Activated CD8-positive, alpha-beta T cell treated with anti-CD3 and anti-CD28 coated beads, Interleukin-2, amount 10 ng/mL, durations not matched to agents 7 days and 5 days (primary cell): ENCODE measurements around the gene TDRD3. TPM values are rescaled to one million over a fixed set of nuclear protein-coding genes. Genes with fewer than 3 reads are reported as not detected.

Experiments used
- ATAC-seq: fragments of 150-1000 bp; cut with Tn5 transposase; one replicate; pipeline ENCODE4 v1.10.0; 2021; ENCODE audit warnings: moderate library complexity
- CTCF ChIA-PET: fragments of 350-600 bp; sonication (Branson Sonifier 250); formaldehyde crosslinking; loops from one replicate; lab custom pipeline; 2021; ENCODE audit warnings: antibody characterized with exemption; lab: Charles Lee
- POLR2A ChIA-PET: fragments of 350-600 bp; sonication (Branson Sonifier 250); formaldehyde crosslinking; loops from one replicate; lab custom pipeline; 2021; ENCODE audit warnings: antibody characterized with exemption; lab: Charles Lee
- DNase-seq: peaks from one replicate; pipeline ENCODE4 v3.0.0-alpha.2; 2020
- H3K27ac Mint-ChIP-seq: one replicate; pipeline ENCODE4 v1.8.0; 2021; ENCODE audit warnings: mild to moderate bottlenecking, mixed read lengths
- H3K27me3 Mint-ChIP-seq: one replicate; pipeline ENCODE4 v1.8.0; 2021; ENCODE audit warnings: low read depth, mixed read lengths
- H3K36me3 Mint-ChIP-seq: one replicate; pipeline ENCODE4 v1.8.0; 2021; ENCODE audit warnings: low read depth, mixed read lengths
- H3K4me1 Mint-ChIP-seq: one replicate; pipeline ENCODE4 v1.8.0; 2021; ENCODE audit warnings: low read depth, mixed read lengths
- H3K4me3 Mint-ChIP-seq: one replicate; pipeline ENCODE4 v1.8.0; 2021; ENCODE audit warnings: mild to moderate bottlenecking, mixed read lengths
- H3K9me3 Mint-ChIP-seq: one replicate; pipeline ENCODE4 v1.8.0; 2022; ENCODE audit warnings: mixed read lengths; ENCODE audit not compliant: insufficient read depth
- total RNA-seq, 2 experiments: library from RNA; stranded (reverse); gene quantifications; one replicate each; pipeline ENCODE4 v1.2.3, GENCODE V29; 2021

Gene TDRD3
- total RNA-seq, 2 experiments from 2014 or later, result 21.7 to 22.2 TPM

- Mint-ChIP-seq H3K27ac (no peak overlapping the region), H3K27me3 (no peaks in the 10 kb centered on the region), H3K36me3 (no peaks in the 10 kb centered on the region), H3K4me3 (no peak overlapping the region), H3K9me3 (peaks cover 4% of the 10 kb centered on the region), H3K4me1 (no peaks in the 10 kb centered on the region)
- ChIA-PET POLR2A (no interaction called here), CTCF (no interaction called here)
- ATAC-seq, result no peak
- DNase-seq, result no peak
These were observed 186.3 kb downstream of the TDRD3 start for GRCh38 chr13:60583196-60583888.

- Mint-ChIP-seq H3K36me3 (no peaks in the 10 kb centered on the region), H3K4me3 (no peak overlapping the region), H3K9me3 (peaks cover 4% of the 10 kb centered on the region), H3K27me3 (no peaks in the 10 kb centered on the region), H3K27ac (no peak overlapping the region), H3K4me1 (no peaks in the 10 kb centered on the region)
- POLR2A ChIA-PET, result no interaction called here
- ATAC-seq (no peak), DNase-seq (no peak)
- CTCF ChIA-PET, result no interaction called here
These were observed 187.1 kb downstream of the TDRD3 start for GRCh38 chr13:60583911-60584753.

- DNase-seq (no peak), ATAC-seq (no peak)
- POLR2A ChIA-PET, result no interaction called here
- no peak overlapping the region for H3K27ac Mint-ChIP-seq
- H3K27me3 Mint-ChIP-seq, result no peaks in the 10 kb centered on the region
- H3K4me1 Mint-ChIP-seq, result no peaks in the 10 kb centered on the region
- CTCF ChIA-PET, result no interaction called here
- no peak overlapping the region for H3K4me3 Mint-ChIP-seq
- H3K36me3 Mint-ChIP-seq, result no peaks in the 10 kb centered on the region
- H3K9me3 Mint-ChIP-seq, result peaks cover 4% of the 10 kb centered on the region
These were observed 188.0 kb downstream of the TDRD3 start for GRCh38 chr13:60584976-60585375.

GRCh38 chr13:60590800-60591747 lies 194.1 kb downstream of the TDRD3 start:
- POLR2A ChIA-PET, result interaction anchor here (0.8 kb wide), 1 partner anchor 23 kb away, joined by 3 read pairs; no protein-coding TSS in a partner anchor
- CTCF ChIA-PET, result no interaction called here
- Mint-ChIP-seq H3K4me3 (no peak overlapping the region), H3K36me3 (no peaks in the 10 kb centered on the region), H3K9me3 (no peaks in the 10 kb centered on the region), H3K4me1 (no peaks in the 10 kb centered on the region), H3K27ac (no peak overlapping the region), H3K27me3 (no peaks in the 10 kb centered on the region)
- ATAC-seq, result no peak
- DNase-seq, result no peak

- H3K36me3 Mint-ChIP-seq, result no peaks in the 10 kb centered on the region
- ATAC-seq, result no peak
- no peak for DNase-seq
- no peaks in the 10 kb centered on the region for H3K4me1 Mint-ChIP-seq
- H3K27ac Mint-ChIP-seq, result no peak overlapping the region
- H3K4me3 Mint-ChIP-seq, result no peak overlapping the region
- ChIA-PET POLR2A (no interaction called here), CTCF (no interaction called here)
- H3K9me3 Mint-ChIP-seq, result no peaks in the 10 kb centered on the region
- no peaks in the 10 kb centered on the region for H3K27me3 Mint-ChIP-seq
These were observed 206.0 kb downstream of the TDRD3 start for GRCh38 chr13:60603049-60603448.

GRCh38 chr13:60604058-60604457 lies 207.0 kb downstream of the TDRD3 start:
- ChIA-PET CTCF (no interaction called here), POLR2A (no interaction called here)
- Mint-ChIP-seq H3K4me1 (no peaks in the 10 kb centered on the region), H3K9me3 (no peaks in the 10 kb centered on the region), H3K36me3 (no peaks in the 10 kb centered on the region), H3K27me3 (no peaks in the 10 kb centered on the region), H3K27ac (no peak overlapping the region), H3K4me3 (no peak overlapping the region)
- DNase-seq (no peak), ATAC-seq (no peak)

- no peaks in the 10 kb centered on the region for H3K36me3 Mint-ChIP-seq
- no peak overlapping the region for H3K4me3 Mint-ChIP-seq
- no peaks in the 10 kb centered on the region for H3K27me3 Mint-ChIP-seq
- ATAC-seq (no peak), DNase-seq (no peak)
- POLR2A ChIA-PET, result no interaction called here
- H3K9me3 Mint-ChIP-seq, result no peaks in the 10 kb centered on the region
- CTCF ChIA-PET, result no interaction called here
- H3K4me1 Mint-ChIP-seq, result no peaks in the 10 kb centered on the region
- no peak overlapping the region for H3K27ac Mint-ChIP-seq
These were observed 211.9 kb downstream of the TDRD3 start for GRCh38 chr13:60608954-60609353.

GRCh38 chr13:60611523-60611922 lies 214.5 kb downstream of the TDRD3 start:
- H3K36me3 Mint-ChIP-seq, result no peaks in the 10 kb centered on the region
- ChIA-PET CTCF (no interaction called here), POLR2A (no interaction called here)
- no peaks in the 10 kb centered on the region for H3K4me1 Mint-ChIP-seq
- no peak for DNase-seq
- no peak for ATAC-seq
- H3K9me3 Mint-ChIP-seq, result no peaks in the 10 kb centered on the region
- no peak overlapping the region for H3K27ac Mint-ChIP-seq
- H3K27me3 Mint-ChIP-seq, result no peaks in the 10 kb centered on the region
- H3K4me3 Mint-ChIP-seq, result no peak overlapping the region

- no peak for ATAC-seq
- H3K36me3 Mint-ChIP-seq, result no peaks in the 10 kb centered on the region
- H3K4me3 Mint-ChIP-seq, result no peak overlapping the region
- H3K4me1 Mint-ChIP-seq, result no peaks in the 10 kb centered on the region
- H3K9me3 Mint-ChIP-seq, result no peaks in the 10 kb centered on the region
- H3K27ac Mint-ChIP-seq, result no peak overlapping the region
- DNase-seq, result no peak
- H3K27me3 Mint-ChIP-seq, result no peaks in the 10 kb centered on the region
- POLR2A ChIA-PET, result no interaction called here
- CTCF ChIA-PET, result no interaction called here
These were observed 215.6 kb downstream of the TDRD3 start for GRCh38 chr13:60612593-60612992.

GRCh38 chr13:60613080-60613479 lies 216.1 kb downstream of the TDRD3 start:
- no peaks in the 10 kb centered on the region for H3K9me3 Mint-ChIP-seq
- no peak overlapping the region for H3K4me3 Mint-ChIP-seq
- no peak overlapping the region for H3K27ac Mint-ChIP-seq
- ATAC-seq (no peak), DNase-seq (no peak)
- H3K27me3 Mint-ChIP-seq, result no peaks in the 10 kb centered on the region
- CTCF ChIA-PET, result no interaction called here
- no peaks in the 10 kb centered on the region for H3K36me3 Mint-ChIP-seq
- no peaks in the 10 kb centered on the region for H3K4me1 Mint-ChIP-seq
- POLR2A ChIA-PET, result no interaction called here

- Mint-ChIP-seq H3K9me3 (no peaks in the 10 kb centered on the region), H3K4me1 (no peaks in the 10 kb centered on the region), H3K27me3 (no peaks in the 10 kb centered on the region), H3K36me3 (no peaks in the 10 kb centered on the region), H3K27ac (no peak overlapping the region), H3K4me3 (no peak overlapping the region)
- DNase-seq (no peak), ATAC-seq (no peak)
- ChIA-PET POLR2A (no interaction called here), CTCF (no interaction called here)
These were observed 221.1 kb downstream of the TDRD3 start for GRCh38 chr13:60617991-60618733.
